GM12891 (cell line): Measurements from ENCODE around the gene NUP50.

Source experiments
- POLR2A ChIP-seq: IDR thresholded peaks from 2 replicates; pipeline ENCODE4 v1.6.1; 2011; ENCODE audit warnings: low read depth, low read length, control low read depth
- POLR2AphosphoS5 ChIP-seq: IDR thresholded peaks from 2 replicates; pipeline ENCODE4 v1.6.1; 2011; ENCODE audit warnings: low read depth, low read length, control low read depth
- SPI1 ChIP-seq: IDR thresholded peaks from 2 replicates; pipeline ENCODE4 v1.6.1; 2011; ENCODE audit warnings: low read depth, low read length, control low read depth

DNA sequence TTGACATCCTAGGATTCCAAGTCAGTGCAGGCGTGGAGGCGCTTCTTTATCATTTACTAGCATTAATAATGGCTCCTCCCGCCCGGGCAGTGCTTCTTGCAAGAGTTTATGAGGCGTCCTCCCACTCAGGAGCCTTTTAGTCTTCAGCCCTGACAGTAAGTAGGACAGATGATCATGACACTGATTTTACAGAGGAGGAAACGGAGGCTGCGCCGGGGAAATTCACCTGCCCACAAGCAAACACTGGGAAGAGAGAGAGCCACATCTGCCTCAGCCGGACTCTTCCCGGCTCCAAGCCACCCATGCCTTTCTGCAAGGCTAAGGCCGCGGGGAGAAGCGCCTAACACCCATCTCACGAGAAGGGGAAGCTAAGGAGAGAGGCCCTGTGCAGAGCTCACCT lies 41.1 kb downstream of the NUP50 start:
- TF ChIP-seq POLR2A (no peak), SPI1 (no peak), POLR2AphosphoS5 (no peak)
